ENCODE results near the gene MAP3K7. TPM values are rescaled to one million over a fixed set of nuclear protein-coding genes. Genes with fewer than 3 reads are reported as not detected.

MAP3K7 gene
- total RNA-seq, 1 donor from 2014 or later, result 22.6 TPM

GRCh38 chr6:90480666-90481065, 106.2 kb downstream of the MAP3K7 start:
- no peaks in the 10 kb centered on the region for H3K36me3 ChIP-seq (ENCODE audit: control insufficient read depth, insufficient read depth, low read length)
- DNase-seq (ENCODE audit: low read depth), result no peak
- TF ChIP-seq CTCF (IDR thresholded peaks at IDR 0.05; ENCODE audit: insufficient read depth, low read length, poor library complexity, severe bottlenecking), result no peak

DNA sequence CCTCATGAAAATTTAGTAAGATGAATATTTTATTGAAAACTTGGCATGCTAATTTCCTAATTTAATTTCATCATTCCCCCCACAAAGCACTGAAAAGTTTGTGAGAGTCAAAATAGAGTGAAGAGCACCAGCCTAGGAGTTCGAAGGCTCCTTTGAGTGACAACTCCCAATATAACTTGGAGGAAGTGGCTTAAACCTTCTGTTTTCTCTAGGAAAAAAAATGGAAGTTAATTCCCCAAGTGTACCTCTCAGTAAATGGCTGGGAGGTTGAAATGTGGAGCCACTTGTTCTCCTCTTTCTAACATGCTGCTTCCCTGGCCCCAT, 107.3 kb downstream of the MAP3K7 start:
- Histone ChIP-seq H3K27me3 (ENCODE audit: control insufficient read depth, insufficient read depth, low read length) (no peaks in the 10 kb centered on the region), H3K4me3 (ENCODE audit: low read depth, low read length) (no peak overlapping the region), H3K36me3 (ENCODE audit: control insufficient read depth, insufficient read depth, low read length) (no peaks in the 10 kb centered on the region)
- DNase-seq (ENCODE audit: low read depth), result no peak
- no peak for TF ChIP-seq CTCF (IDR thresholded peaks at IDR 0.05; ENCODE audit: insufficient read depth, low read length, poor library complexity, severe bottlenecking)

More at GRCh38 chr6:90480666-90481065, 106.2 kb downstream of the MAP3K7 start:
- no peak overlapping the region for H3K4me3 ChIP-seq (ENCODE audit: low read depth, low read length)
- no peaks in the 10 kb centered on the region for H3K27me3 ChIP-seq (ENCODE audit: control insufficient read depth, insufficient read depth, low read length)

DNA sequence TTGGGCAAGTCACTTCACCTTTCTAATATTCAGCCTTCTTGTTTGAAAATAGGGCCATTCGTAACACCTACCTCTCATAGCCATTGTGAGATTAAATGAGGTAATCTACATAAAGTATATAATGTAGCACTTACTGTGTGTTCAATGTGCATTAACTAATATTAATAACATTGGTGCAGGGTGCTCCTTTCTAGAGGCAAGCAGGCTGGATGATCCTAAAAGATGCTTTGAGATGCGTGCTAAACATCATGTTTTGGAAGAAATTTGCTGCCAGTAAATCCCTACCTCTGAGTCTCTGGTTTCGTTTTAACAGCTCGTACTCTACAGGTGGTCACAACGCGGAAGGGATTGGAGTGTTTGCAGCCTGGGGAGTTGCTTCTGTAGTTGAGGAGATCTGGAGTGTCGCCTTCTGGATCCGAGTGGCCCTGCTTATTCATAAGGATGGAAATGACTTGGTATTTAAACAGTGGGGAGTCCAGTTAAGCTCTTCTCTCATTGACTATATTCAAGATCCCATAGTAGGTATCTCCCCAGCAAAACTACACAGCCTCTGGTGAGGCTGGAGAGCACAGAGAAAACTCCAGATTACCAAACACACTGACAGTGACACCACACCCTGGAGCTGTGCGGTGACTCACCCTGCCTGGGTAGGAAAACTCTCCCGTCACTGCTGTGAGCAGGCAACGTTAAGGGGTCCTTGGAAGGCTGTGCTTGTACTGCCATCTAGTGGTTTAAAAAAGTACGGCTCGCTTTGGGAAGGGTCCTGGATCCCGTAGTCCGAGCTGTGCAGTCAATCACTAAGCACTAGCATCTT, 107.9 kb downstream of the MAP3K7 start:
- Histone ChIP-seq H3K27me3 (ENCODE audit: control insufficient read depth, insufficient read depth, low read length) (no peaks in the 10 kb centered on the region), H3K4me3 (ENCODE audit: low read depth, low read length) (no peak overlapping the region), H3K36me3 (ENCODE audit: control insufficient read depth, insufficient read depth, low read length) (no peaks in the 10 kb centered on the region)
- peak; percentile 67 for TF ChIP-seq CTCF (IDR thresholded peaks at IDR 0.05; ENCODE audit: insufficient read depth, low read length, poor library complexity, severe bottlenecking)
- peak; percentile 81 for DNase-seq (ENCODE audit: low read depth)

DNA sequence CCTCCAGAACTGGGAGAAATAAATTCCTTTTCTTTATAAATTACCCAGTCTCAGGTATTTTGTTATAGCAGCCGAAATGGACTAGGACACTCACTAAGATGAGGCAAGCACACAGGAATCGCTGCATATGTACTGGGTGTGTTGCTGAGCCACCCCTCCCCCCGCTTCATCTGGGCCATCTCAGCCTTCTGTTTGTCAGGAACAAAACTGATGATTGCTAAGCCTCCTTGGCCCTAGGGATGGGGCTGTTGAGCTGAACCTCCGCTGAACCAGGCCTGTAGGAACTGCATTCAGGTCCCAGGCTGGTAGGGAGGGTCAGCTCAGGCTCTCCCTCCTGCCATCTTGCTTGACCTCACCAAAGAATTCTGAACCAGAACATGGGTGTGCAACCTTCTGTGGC, 108.6 kb downstream of the MAP3K7 start:
- no peak for DNase-seq (ENCODE audit: low read depth)

GRCh38 chr6:90477366-90477765, 109.5 kb downstream of the MAP3K7 start:
- DNase-seq (ENCODE audit: low read depth), result no peak
- TF ChIP-seq CTCF (IDR thresholded peaks at IDR 0.05; ENCODE audit: insufficient read depth, low read length, poor library complexity, severe bottlenecking), result no peak

More for the DNA sequence above, 108.6 kb downstream of the MAP3K7 start:
- H3K27me3 ChIP-seq (ENCODE audit: control insufficient read depth, insufficient read depth, low read length), result no peaks in the 10 kb centered on the region
- no peak overlapping the region for H3K4me3 ChIP-seq (ENCODE audit: low read depth, low read length)
- no peak for TF ChIP-seq CTCF (IDR thresholded peaks at IDR 0.05; ENCODE audit: insufficient read depth, low read length, poor library complexity, severe bottlenecking)
- no peaks in the 10 kb centered on the region for H3K36me3 ChIP-seq (ENCODE audit: control insufficient read depth, insufficient read depth, low read length)

GRCh38 chr6:90472716-90473115, 114.2 kb downstream of the MAP3K7 start:
- H3K27me3 ChIP-seq (ENCODE audit: control insufficient read depth, insufficient read depth, low read length), result no peaks in the 10 kb centered on the region
- DNase-seq (ENCODE audit: low read depth), result no peak
- no peak for TF ChIP-seq CTCF (IDR thresholded peaks at IDR 0.05; ENCODE audit: insufficient read depth, low read length, poor library complexity, severe bottlenecking)
- H3K4me3 ChIP-seq (ENCODE audit: low read depth, low read length), result no peak overlapping the region
- H3K36me3 ChIP-seq (ENCODE audit: control insufficient read depth, insufficient read depth, low read length), result no peaks in the 10 kb centered on the region

More at GRCh38 chr6:90477366-90477765, 109.5 kb downstream of the MAP3K7 start:
- Histone ChIP-seq H3K4me3 (ENCODE audit: low read depth, low read length) (no peak overlapping the region), H3K36me3 (ENCODE audit: control insufficient read depth, insufficient read depth, low read length) (no peaks in the 10 kb centered on the region), H3K27me3 (ENCODE audit: control insufficient read depth, insufficient read depth, low read length) (no peaks in the 10 kb centered on the region)
